Nephron (organoid): ENCODE measurements around the gene LRP10.

ENCODE experiments used
- H3K27ac Mint-ChIP-seq, 3 experiments: 2 replicates each; pipeline ENCODE4 v1.8.0; 2020; ENCODE audit warnings: mixed read lengths in 3 of 3, mild to moderate bottlenecking in 2 of 3, moderate library complexity in 1 of 3
- H3K27me3 Mint-ChIP-seq: 2 replicates; pipeline ENCODE4 v1.8.0; 2021; ENCODE audit warnings: low read depth, mild to moderate bottlenecking, moderate library complexity, mixed read lengths
- H3K36me3 Mint-ChIP-seq: 2 replicates; pipeline ENCODE4 v1.8.0; 2020; ENCODE audit warnings: low read depth, mixed read lengths
- H3K4me1 Mint-ChIP-seq: 2 replicates; pipeline ENCODE4 v1.8.0; 2020; ENCODE audit warnings: mixed read lengths
- H3K4me3 Mint-ChIP-seq, 3 experiments: 2 replicates each; pipeline ENCODE4 v1.8.0; 2020; ENCODE audit warnings: mild to moderate bottlenecking in 3 of 3, mixed read lengths in 3 of 3, moderate library complexity in 2 of 3
- H3K9me3 Mint-ChIP-seq: 2 replicates; pipeline ENCODE4 v1.8.0; 2020; ENCODE audit warnings: mixed read lengths
- CTCF ChIP-seq, 3 experiments: fragments of 200-600 bp; sonication (generic); IDR thresholded peaks; one replicate each; pipeline ENCODE4 v1.5.0; 2021; ENCODE audit warnings: antibody characterized with exemption in 3 of 3; ENCODE audit not compliant: unreplicated experiment in 3 of 3

LRP10 gene

GRCh38 chr14:22829661-22830442 is 41.7 kb upstream of the LRP10 start, which contains the start of gene MRPL52:
TSS of gene MRPL52 (plus strand) at chr14:22829887. CDS start at chr14:22829913, 26 bp downstream.
- Mint-ChIP-seq H3K27ac (peak within 1 kb of the TSS; percentile 58 to 95 (median 90)), H3K9me3 (no peaks in the 10 kb centered on the region), H3K27me3 (peaks cover 7% of the 10 kb centered on the region), H3K4me1 (peaks cover 24% of the 10 kb centered on the region), H3K4me3 (peak within 1 kb of the TSS; percentile 84 to 96 (median 85)), H3K36me3 (peaks cover 11% of the 10 kb centered on the region)
- no peak for TF ChIP-seq CTCF (IDR thresholded peaks at IDR 0.05; ENCODE audit: unreplicated experiment in 3 of 3)

GRCh38 chr14:22830443-22831010 is 41.0 kb upstream of the LRP10 start:
- Mint-ChIP-seq H3K27ac (peak overlapping the region; percentile 58 to 95 (median 90)), H3K36me3 (peaks cover 15% of the 10 kb centered on the region), H3K4me3 (peak overlapping the region; percentile 84 to 96 (median 85)), H3K4me1 (peaks cover 23% of the 10 kb centered on the region), H3K27me3 (peaks cover 7% of the 10 kb centered on the region), H3K9me3 (no peaks in the 10 kb centered on the region)
- no peak for TF ChIP-seq CTCF (IDR thresholded peaks at IDR 0.05; ENCODE audit: unreplicated experiment in 3 of 3)

- peak overlapping the region; percentile 99 to 100 (median 99) for H3K27ac Mint-ChIP-seq
- no peaks in the 10 kb centered on the region for H3K27me3 Mint-ChIP-seq
- no peaks in the 10 kb centered on the region for H3K9me3 Mint-ChIP-seq
- peak overlapping the region; percentile 95 to 99 (median 97) for H3K4me3 Mint-ChIP-seq
- H3K4me1 Mint-ChIP-seq: peaks cover 26% of the 10 kb centered on the region
- peaks cover 25% of the 10 kb centered on the region for H3K36me3 Mint-ChIP-seq
- no peak for TF ChIP-seq CTCF (IDR thresholded peaks at IDR 0.05; ENCODE audit: unreplicated experiment in 3 of 3)
Measured at GRCh38 chr14:22835505-22835904, 36.0 kb upstream of the LRP10 start.

GRCh38 chr14:22836301-22837113 is 35.0 kb upstream of the LRP10 start, which contains the start of gene MMP14:
TSS of gene MMP14 (plus strand) at chr14:22836585. CDS start at chr14:22836818, 233 bp downstream.
- no peaks in the 10 kb centered on the region for H3K9me3 Mint-ChIP-seq
- no peaks in the 10 kb centered on the region for H3K27me3 Mint-ChIP-seq
- H3K4me1 Mint-ChIP-seq: peaks cover 24% of the 10 kb centered on the region
- peaks cover 26% of the 10 kb centered on the region for H3K36me3 Mint-ChIP-seq
- H3K27ac Mint-ChIP-seq: peak within 1 kb of the TSS; percentile 99 to 100 (median 99)
- peak; percentile 42 to 59 (median 45) for TF ChIP-seq CTCF (IDR thresholded peaks at IDR 0.05; ENCODE audit: unreplicated experiment in 3 of 3)
- peak within 1 kb of the TSS; percentile 95 to 99 (median 97) for H3K4me3 Mint-ChIP-seq

DNA sequence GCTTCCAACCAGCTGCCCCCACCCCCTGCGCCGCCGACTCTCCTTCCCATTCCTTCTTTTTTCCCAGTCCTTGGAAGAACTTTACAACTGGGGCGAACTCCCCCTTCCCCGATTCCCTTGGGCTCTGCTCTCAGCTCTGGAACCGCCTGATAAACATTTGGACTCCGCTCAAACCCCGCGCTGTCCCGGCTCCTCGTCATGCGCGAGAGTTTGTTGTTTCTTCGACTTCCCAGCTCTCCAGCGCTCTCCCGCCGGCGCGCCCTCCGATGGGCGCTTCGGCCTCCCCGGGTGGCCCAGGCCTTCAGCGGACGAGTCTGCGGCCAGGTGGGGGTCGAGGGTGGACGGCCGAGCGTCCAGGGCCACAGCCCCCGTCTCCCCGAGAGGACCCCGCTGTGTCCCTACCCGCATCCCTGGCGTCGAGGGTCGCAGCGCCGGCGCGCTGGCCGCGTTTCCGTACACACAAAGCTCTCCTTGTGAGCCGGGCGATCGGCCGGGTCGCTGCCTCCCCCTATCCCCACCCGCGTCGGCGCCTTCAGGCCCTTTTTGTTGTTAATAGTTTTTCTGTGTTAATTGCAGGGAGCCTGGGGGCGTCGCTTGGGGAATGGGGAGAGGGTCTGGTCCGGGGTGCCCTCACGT is 34.3 kb upstream of the LRP10 start:
- H3K9me3 Mint-ChIP-seq: no peaks in the 10 kb centered on the region
- H3K27me3 Mint-ChIP-seq: no peaks in the 10 kb centered on the region
- peaks cover 29% of the 10 kb centered on the region for H3K36me3 Mint-ChIP-seq
- TF ChIP-seq CTCF (IDR thresholded peaks at IDR 0.05; ENCODE audit: unreplicated experiment in 3 of 3): no peak
- H3K27ac Mint-ChIP-seq: peak overlapping the region; percentile 99 to 100 (median 99)
- H3K4me3 Mint-ChIP-seq: peak overlapping the region; percentile 95 to 99 (median 97)
- H3K4me1 Mint-ChIP-seq: peaks cover 27% of the 10 kb centered on the region
